ENCODE results near the gene RAP1B.

GRCh38 chr12:68631227-68631626, 20.5 kb downstream of the RAP1B start:
- TF ChIP-seq EZH2phosphoT487 (IDR thresholded peaks at IDR 0.05; ENCODE audit: insufficient read depth, low read depth): no peak
- no peak for TF ChIP-seq EZH2 (IDR thresholded peaks at IDR 0.05; ENCODE audit: insufficient read depth, poor library complexity, severe bottlenecking)
